RKO (cell line): ENCODE measurements around the gene LEFTY2.
"Not testable (repeated sequence)": the region's sequence is repeated elsewhere in the genome, so short reads cannot be mapped to it uniquely, and the experiment has no call there.

Experiments used
- DNase-seq: peaks from one replicate; pipeline ENCODE4 v3.0.0-alpha.2; 2016; ENCODE audit warnings: low spot score

The LEFTY2 gene

DNA sequence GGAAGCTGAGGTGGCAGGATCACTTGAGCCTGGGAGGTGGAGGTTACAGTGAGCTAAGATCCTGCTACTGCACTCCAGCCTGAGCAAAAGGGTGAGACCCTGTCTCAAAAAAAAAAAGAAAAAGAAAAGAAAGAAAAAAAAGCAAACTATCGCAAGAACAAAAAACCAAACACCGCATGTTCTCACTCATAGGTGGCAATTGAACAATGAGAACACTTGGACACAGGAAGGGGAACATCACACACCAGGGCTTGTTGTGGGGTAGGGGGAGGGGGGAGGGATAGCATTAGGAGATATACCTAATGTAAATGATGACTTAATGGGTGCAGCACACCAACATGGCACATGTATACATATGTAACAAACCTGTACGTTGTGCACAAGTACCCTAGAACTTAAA lies 11.6 kb downstream of the LEFTY2 start:
- not testable (repeated sequence) for DNase-seq

DNA sequence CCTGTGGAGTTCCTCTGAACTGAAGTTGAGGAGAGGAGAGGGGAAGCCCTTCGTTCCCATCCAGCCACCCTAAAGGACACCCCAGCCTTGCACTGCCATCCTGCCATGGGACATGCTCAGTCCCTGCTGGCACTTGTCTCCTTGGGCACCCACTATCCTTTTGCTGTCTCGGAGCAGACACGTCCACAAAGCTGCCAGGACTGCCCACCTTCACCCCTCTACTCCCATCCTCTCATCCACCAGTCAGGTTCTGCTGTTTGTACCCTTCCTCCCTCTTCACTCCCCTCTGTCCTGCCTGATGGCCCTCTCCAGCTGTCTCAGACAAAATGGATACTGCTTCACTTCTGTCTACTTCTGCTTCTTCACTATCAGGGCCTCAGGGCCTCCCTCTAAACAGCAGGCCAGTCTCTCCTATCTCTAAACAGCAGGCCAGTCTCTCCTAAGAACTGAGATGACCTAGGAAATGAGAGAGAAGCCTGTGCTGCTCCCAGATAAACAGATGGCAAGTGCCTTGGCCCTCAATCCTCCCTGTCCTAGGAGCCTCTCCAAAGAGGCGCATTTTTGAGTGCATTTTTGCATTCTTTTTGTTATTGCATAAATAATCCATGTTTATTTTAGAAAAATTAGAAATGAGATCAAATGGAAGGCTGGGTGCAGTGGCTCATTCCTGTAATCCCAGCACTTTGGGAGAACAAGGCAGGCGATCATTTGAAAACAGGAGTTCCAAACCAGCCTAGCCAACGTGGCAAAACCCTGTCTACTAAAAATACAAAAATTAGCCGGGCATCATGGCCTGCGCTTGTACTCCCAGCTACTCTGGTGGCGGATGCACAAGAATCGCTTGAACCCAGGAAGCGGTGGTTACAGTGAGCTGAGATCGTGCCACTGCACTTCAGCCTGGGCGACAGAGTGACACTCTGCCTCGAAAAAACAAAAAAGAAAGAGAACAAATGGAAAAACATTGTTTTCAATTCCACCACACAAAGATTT lies 12.5 kb downstream of the LEFTY2 start:
- DNase-seq, result no peak

DNA sequence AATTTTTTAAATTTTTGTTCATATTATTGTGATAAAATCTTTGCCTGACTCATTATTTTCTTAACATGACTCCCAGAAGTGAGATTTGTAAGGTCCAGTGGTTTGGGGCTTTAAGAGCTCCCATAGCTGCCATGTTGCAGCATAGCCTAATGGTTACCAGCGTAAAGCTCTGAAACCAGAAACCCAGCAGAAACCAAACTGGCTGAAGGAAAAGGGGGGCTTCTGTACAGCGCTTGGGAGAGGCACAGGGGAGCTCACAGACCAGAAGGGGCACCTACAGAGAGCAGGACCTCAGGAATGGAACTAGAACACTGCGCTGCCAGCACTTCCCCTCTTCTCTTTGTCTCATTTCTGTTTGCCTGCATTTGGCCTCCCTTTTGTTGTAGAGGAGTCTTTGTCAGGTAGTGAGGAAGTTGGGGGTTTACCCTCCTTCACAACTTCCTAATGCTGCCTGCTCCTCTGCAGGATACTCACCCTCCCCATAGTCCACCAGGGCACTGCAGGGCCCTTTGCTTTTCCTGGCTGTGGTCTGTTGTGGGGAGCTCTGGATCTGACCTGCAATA lies 14.4 kb downstream of the LEFTY2 start:
- no peak for DNase-seq

DNA sequence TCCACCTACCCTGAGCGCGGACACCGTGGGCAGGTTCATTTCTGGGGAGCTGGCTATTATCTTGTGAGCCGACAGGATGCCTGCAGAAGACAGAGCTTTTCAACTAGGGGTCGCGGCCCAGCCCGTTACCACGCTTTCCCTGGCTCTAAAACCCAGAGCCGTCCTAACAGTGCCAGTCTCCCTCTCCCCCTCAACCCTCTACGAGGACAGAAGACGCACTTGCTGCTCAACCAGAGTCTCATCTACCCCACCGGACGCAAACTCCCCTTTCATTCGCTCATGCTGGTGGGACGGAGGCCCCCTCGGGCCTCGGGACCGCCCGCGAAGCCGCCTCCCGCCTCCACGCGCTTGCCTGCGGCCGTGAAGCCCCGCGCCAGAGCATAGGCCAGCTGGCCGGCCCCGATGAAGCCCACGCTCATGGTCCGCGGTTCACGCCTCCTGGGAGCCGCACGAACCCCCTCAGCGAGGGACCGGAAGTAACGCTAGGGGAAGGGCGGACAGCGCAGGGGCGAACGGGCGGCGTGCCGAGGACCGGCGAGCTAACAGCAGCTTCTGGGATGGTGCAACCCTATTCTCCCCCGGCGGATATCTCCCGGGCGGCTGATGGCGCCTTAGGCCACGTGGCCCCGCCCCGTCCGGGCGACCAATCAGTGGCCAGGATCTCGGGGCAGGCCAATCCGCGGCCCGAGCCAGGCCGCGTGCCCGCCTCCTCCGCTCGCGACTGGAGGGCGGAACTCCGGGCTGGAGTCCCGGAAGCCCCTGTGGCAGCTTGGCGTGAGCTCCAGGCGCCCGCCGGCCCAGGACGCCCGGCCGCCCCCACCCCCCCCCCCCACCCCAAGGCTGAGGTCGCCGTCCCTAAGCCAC lies 17.1 kb downstream of the LEFTY2 start, which contains the start of gene PYCR2:
Gene PYCR2 (minus strand): TSS at position 559 of the 864 bp plus-strand sequence. CDS start 140 bp downstream, at position 419.
- peak; percentile 96 for DNase-seq

DNA sequence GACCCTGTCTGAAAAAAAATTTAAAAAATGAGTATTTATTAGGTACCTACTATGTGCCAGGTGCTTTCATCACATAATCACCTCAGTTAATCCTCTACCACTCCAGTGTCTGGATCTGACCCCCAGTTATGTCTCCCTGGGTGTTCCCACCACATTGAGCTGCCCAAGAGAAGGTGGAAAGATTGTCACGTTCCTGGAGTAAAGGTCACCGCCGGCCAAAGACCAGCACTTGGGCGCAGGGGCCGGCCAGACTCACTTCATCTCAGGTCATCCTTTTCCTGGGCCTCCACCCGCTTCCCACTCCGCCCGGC lies 17.7 kb downstream of the LEFTY2 start:
- peak; percentile 16 for DNase-seq

DNA sequence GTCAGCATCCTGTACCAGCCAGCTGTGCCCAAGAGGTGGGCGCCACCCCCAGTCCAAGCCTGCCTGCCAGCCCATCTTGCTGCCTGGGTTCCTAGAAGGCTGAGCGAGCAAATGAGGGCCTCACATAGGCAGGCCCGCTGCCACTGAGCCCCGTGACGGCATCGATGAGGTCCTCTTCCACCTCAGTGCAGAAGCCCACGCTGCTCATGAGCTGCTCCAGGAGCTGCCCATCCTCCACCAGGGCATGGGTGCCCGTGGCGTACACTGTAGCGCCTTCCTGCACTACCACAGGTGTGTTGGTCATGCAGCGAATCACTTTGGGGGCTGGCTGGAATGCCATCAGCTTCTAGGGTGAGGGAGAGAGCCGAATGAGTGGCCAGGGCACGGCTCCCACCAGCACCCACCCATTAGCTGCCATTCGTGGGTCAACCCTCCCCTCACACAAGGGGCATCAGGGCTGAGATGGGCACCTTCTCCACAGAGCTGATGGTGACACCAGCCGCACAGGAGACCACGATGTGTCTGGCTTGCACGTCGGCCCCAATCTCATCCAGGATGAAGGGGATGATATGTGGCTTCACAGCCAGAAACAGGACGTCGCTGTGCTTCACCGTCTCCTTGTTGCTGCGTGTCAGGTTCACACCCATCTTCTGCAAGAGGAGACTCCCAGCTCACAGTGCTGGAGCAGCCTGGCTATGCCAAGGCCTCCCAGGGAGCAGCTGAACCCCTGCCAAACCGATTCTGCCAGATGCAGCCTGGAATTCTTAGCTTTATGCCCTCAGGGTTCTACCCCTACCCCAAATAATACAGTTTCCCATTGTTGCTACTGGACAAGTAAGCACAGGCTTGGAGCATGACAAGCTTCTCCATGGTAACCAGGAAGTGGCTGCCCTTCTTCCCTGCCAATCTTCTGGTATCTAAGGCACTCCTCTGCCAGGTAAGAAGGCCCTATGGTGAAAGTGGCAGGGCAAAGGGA lies 19.0 kb downstream of the LEFTY2 start:
- DNase-seq, result no peak

DNA sequence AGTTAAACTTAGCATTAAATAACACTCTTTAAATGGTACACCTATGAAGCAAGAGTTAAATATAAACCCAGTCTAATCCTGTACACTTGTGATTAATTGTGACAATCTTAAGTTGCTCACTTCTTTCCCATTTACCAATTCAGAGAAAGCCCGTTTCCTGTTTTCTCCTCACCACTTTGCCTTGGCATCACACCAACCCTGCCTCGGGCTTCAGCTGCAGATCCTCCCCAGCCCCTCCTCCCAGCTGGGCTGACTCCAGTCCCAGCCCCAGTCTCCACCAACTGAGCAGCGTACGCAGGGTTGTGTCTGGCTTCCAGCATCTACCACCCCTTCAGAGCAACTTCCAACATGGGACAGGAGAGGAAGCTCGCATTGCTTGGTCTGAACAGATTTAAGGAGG lies 21.1 kb downstream of the LEFTY2 start:
- DNase-seq, result no peak

DNA sequence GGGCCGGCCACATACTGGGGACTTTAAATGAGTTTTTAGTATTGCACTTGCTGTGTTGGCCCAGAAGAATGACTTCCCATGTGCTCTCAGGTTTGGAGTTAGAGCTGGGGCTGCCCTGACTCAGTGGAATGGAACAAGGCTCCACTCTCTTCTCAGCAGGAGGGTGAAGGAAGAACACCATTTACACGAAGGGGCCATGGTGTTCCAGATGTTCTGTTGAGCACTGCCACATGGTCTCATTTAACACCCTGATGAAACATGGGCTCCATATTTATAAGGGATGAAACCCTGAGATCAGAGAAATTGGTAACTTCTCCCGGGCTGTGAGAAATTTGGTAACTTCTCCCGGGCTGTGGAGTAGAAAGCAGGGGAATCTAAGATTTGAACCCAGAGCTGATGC lies 22.7 kb downstream of the LEFTY2 start:
- DNase-seq, result no peak

DNA sequence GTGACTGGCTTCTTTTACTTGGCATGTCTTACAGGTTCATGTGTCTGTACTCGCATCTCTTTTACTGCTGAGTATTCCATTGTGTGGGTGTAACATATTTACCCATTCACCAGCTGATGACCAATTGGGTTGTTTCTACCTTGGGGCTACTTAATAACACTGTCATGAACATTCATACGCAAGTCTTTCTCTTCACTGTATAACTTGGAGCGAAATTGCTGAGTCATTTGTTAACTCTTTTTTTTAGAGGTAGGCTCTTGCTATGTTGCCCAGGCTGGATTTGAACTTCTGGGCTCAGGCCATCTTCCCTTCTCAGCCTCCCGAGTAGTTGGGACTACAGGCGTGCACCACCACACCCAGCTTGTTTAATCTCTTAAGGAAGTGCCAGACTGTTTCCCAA lies 23.5 kb downstream of the LEFTY2 start:
- no peak for DNase-seq

DNA sequence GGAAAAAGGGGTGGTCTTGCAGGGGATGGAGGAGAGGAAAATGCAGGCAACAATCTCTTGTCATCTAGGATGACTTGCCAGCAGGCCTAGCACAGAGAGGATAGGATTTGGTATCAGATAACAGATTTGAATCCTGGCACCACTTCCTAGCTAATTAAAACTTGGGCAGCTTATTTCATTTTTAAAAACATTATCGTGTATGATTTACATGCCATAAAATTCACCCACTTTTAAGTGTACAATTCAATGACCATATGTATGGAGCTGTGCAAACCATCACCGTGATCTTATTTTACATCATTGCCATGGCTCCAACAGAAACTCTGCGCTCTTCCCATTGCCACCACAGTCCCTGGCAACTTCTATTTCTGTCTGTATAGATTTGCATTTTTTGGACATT lies 23.9 kb downstream of the LEFTY2 start:
- DNase-seq, result no peak

DNA sequence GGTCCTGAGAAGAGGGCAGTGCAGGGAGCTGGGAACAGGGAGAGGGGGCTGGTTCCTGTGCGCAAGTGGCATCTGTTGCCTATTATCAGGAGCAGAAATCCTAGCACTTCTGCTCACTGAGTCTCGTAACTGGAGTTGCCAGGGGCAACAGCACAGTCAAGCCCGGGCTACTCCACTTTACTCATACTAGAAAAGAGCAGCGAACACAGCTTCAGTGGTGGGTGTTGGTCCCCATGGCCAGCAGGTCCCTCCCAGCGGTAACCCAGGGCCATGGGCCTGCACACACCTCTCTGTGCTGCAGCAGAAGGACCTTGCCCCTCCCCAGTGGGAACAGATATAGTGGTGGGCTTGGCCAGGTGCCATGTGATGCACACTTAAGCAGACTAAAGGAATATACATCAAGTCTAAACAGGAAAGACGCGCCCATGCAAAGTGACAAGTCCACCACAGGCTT lies 25.5 kb downstream of the LEFTY2 start:
- no peak for DNase-seq

DNA sequence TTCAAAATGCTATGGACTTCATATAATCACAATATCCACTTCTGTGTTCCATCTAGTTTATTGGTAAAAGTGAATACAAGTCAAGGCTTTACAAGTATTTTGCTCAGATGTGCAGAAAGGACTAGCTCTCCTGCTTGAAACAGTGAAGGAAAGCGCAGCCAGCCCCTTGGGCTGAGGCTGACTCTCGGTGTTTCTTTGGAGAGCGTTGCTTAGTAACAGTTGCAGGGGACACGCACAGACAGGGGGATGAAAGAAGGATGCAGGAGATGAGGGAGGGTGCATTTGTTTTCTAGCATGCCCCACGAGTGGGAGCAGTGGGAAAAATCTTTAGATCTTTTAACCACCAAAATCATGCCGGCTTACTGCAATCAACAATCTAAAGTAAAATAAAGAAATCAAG lies 26.1 kb downstream of the LEFTY2 start:
- no peak for DNase-seq

DNA sequence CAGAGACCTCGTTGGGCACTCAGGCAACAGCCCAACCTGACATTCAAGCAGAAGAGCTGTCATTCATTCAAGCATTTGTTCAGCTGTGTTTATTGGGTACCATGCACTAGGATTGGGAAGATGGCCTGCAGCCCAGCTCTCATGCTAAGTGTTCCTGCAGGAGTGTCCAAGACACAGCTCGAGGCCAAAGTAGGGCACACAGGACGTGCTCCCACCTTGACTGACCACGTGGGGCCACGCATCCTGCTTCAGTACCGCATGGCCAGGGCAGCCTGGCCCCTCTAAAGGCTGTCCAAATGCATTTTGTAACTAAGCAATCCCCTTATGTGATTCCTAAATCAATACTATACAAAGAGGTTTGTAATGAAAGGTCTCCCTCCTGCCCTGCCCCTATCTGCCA lies 26.6 kb downstream of the LEFTY2 start:
- no peak for DNase-seq

DNA sequence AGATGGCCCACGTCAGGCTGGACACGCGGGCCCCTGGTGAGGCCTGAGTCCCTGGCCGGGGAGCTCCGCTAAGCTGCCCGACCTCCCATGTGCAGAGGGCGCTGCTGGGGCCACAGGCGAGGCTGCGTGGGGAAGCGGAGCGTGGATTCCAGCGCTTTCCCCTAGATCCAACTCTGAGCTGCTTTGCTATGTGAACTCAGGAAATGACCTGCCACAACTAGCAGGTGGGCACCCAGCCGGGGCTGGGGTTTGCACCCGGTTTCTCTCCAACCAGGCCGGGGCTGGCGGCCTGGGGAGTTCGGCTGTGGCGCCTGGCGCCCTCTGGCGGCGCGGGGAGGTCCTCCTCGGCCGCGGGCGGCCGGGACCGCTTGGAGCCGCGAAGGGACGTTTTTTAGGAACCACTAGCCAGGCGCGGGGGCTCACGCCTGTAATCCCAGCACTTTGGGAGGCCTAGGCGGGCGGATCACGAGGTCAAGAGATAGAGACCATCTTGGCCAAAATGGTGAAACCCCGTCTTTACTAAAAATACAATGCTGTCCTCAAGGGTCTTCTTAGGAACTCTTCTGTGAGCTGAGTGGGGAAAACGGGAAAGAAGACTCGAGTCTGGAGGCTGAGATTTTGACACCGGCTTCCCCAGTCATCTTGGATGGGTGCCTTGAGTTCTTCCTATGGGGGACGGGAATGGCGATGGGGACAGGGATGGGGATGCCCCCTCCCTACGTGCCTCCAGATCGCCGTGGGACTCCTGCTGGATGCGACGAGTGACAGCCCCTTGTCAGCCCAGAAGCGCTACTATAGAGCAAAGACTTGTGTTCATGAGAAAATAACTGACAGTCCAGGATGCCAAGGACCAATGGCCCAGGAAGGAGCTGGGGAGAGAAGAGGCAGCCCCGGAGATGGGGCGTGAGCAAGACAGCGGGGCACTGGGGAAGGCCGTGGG lies 29.6 kb downstream of the LEFTY2 start:
- no peak for DNase-seq

DNA sequence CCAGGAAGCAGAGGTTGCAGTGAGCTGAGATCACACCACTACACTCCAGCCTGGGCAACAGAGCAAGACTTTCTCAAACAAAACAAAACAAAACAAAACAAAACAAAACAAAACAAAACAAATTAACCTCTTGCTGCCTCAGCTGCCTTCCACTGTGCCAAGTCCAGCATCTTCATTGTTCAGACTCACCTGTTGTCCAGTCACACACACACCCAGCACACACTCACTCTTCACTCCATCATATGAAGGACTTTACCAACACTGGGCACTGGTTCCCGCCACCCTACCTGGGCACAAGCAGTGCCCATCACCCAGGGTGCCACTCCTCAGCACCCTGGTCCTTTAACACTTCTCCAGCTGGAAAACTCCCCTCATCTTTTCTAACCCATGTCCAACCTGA lies 31.5 kb downstream of the LEFTY2 start:
- DNase-seq, result no peak

DNA sequence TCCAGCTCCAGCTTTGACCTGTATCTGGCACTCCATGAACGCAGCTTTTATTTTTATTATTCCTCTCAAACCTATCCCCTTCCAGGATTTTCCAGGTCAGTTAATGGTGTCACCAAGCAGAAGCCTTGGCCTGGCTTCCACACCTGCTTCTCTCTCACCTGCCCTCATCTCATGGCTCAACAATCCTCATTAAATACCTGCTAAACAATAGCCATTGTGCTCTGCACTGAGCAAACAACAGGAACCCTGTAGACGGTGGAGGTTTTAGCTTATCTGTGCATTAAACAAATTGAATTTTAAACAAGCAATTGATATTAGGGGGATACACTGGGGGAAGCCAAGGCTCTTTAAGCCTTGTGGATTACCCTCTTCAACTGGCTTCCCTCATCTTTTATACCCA lies 32.2 kb downstream of the LEFTY2 start:
- no peak for DNase-seq

DNA sequence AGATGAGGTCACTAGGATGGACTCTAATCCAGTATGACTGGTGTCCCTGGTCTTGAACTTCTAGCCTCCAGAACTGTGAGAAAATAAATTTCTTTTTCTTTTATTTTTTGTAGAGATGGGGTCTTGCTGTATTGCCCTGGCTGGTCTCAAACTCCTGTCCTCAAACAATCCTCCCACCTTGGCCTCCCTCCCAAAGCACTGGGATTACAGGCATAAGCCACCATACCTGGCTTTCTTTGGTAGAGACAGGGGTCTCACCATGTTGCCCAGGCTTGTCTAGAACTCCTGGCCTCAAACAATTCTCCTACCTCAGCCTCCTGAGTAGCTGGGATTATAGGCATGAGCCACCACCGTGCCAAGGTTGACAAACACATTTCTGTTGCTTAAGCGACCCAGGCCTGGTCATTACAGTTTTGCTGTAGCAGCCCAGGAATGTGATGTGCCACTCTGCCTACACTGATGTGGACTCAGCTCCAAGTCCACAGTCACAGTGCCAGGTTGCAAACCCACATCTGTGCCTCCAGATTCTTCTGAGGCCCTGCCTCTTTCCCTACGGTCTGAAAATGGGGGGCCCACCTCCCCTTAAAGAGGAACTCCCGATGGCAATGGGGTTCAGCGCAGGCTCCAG lies 32.9 kb downstream of the LEFTY2 start:
- no peak for DNase-seq

DNA sequence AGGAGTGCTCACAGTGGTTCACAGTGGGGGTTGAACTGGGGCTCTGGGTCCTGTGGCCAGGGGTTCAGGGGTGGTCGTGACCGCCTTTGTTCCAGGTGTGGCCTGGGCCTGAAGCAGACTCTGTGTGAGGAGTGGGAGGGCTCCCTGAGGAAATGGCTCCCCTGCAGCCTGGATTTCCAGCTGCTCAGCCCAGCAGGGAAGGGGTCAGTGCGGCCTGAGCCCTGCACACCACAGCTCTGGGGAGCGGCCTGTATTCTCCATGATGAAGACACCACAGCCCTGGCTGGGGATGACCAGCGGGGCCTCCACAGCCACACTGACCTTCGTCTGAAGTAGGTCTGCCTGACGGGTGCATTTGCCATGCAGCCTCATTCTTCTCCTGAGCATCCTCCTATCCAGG lies 33.7 kb downstream of the LEFTY2 start:
- no peak for DNase-seq

DNA sequence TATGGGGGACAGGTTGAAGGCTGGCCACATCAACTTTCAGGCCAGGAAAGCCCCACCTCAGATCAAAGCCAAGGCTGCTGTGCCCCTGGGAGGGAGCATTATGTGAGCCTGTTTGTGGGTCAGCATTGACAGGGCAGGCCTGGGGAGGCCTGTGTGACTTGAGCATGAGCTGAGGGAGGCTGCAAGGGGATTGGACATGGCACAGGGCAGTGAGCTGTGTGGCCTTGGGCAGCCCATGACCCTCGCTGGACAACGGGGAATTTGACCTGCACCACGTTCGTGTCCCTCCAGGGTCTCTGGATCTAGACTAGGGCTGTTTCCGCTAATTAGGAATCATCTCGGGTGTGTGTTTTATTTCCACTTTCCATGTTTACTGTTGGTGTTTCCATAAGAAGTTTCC lies 34.6 kb downstream of the LEFTY2 start:
- DNase-seq, result no peak

DNA sequence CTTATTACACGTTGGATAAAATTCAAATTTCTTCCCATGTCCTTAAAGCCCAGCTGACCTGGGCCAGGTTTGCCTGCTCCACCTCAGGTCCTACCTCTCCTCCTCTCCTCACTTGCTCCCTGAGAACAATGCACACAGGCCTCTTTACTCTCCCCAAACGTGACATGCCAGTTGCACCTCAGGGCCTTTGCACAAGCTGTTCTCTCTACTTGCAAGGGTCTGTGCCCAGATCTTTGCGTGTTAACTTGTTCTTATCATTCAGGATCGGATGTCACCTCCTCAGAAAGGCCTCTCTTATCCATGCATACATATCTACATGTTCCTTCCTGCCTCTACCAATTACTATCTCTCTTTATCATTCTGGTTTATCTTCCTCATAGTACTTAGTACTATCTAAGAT lies 37.4 kb downstream of the LEFTY2 start:
- no peak for DNase-seq
